ENCODE data around the gene CPT2.

The CPT2 gene

GRCh38 chr1:53244141-53244540 lies 47.5 kb downstream of the CPT2 start:
- no peak for TF ChIP-seq CTCF (IDR thresholded peaks at IDR 0.05; ENCODE audit: unreplicated experiment in 3 of 3)
- H3K27ac Mint-ChIP-seq: no peak overlapping the region
- H3K9me3 Mint-ChIP-seq: no peaks in the 10 kb centered on the region
- no peaks in the 10 kb centered on the region for H3K4me1 Mint-ChIP-seq
- H3K36me3 Mint-ChIP-seq (ENCODE audit: low read depth): peaks cover 4% of the 10 kb centered on the region
- H3K4me3 Mint-ChIP-seq: no peak overlapping the region
- H3K27me3 Mint-ChIP-seq (ENCODE audit: low read depth): no peaks in the 10 kb centered on the region

- Mint-ChIP-seq H3K36me3 (ENCODE audit: low read depth) (peaks cover 9% of the 10 kb centered on the region), H3K27ac (no peak overlapping the region), H3K27me3 (ENCODE audit: low read depth) (no peaks in the 10 kb centered on the region), H3K4me3 (no peak overlapping the region), H3K9me3 (no peaks in the 10 kb centered on the region), H3K4me1 (no peaks in the 10 kb centered on the region)
- no peak for TF ChIP-seq CTCF (IDR thresholded peaks at IDR 0.05; ENCODE audit: unreplicated experiment in 3 of 3)
These were observed 49.9 kb downstream of the CPT2 start for GRCh38 chr1:53246261-53247134.

- no peaks in the 10 kb centered on the region for H3K27me3 Mint-ChIP-seq (ENCODE audit: low read depth)
- no peaks in the 10 kb centered on the region for H3K4me1 Mint-ChIP-seq
- no peak for TF ChIP-seq CTCF (IDR thresholded peaks at IDR 0.05; ENCODE audit: unreplicated experiment in 3 of 3)
- H3K4me3 Mint-ChIP-seq: no peak overlapping the region
- H3K27ac Mint-ChIP-seq: peak overlapping the region in 2 of 3 experiments; percentile 3 to 80
- H3K36me3 Mint-ChIP-seq (ENCODE audit: low read depth): peaks cover 9% of the 10 kb centered on the region
- no peaks in the 10 kb centered on the region for H3K9me3 Mint-ChIP-seq
These were observed 53.1 kb downstream of the CPT2 start for GRCh38 chr1:53249706-53250105.

GRCh38 chr1:53250325-53250724 lies 53.7 kb downstream of the CPT2 start:
- peaks cover 9% of the 10 kb centered on the region for H3K36me3 Mint-ChIP-seq (ENCODE audit: low read depth)
- no peaks in the 10 kb centered on the region for H3K9me3 Mint-ChIP-seq
- no peaks in the 10 kb centered on the region for H3K4me1 Mint-ChIP-seq
- H3K27me3 Mint-ChIP-seq (ENCODE audit: low read depth): no peaks in the 10 kb centered on the region
- H3K27ac Mint-ChIP-seq: no peak overlapping the region
- no peak for TF ChIP-seq CTCF (IDR thresholded peaks at IDR 0.05; ENCODE audit: unreplicated experiment in 3 of 3)
- H3K4me3 Mint-ChIP-seq: no peak overlapping the region

GRCh38 chr1:53254011-53254640 lies 57.5 kb downstream of the CPT2 start:
- H3K36me3 Mint-ChIP-seq (ENCODE audit: low read depth): peaks cover 6% of the 10 kb centered on the region
- no peak overlapping the region for H3K27ac Mint-ChIP-seq
- H3K4me3 Mint-ChIP-seq: no peak overlapping the region
- no peak for TF ChIP-seq CTCF (IDR thresholded peaks at IDR 0.05; ENCODE audit: unreplicated experiment in 3 of 3)
- H3K4me1 Mint-ChIP-seq: no peaks in the 10 kb centered on the region
- H3K9me3 Mint-ChIP-seq: no peaks in the 10 kb centered on the region
- no peaks in the 10 kb centered on the region for H3K27me3 Mint-ChIP-seq (ENCODE audit: low read depth)

All from nephron (organoid).